Measurements from ENCODE around the gene PBX4.

DNA sequence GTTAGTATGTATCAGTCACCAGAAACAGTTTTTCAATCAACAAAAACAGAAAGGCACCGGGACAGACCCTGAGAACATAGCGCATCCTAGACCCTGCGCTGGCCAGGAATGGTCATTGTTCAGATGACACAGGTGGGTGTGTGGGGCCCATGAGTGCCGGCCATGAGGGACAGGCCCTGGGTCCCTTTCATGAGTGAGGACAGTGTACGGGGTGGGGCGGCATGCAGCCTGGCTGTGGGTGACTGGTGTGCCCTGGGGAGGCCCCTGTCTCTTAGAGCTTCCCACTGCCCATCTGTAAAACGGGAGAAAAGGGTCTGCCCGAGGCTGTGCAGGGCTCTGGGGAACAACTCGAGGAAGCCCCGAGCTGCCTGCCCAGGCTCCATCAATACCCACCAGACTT, 25.8 kb downstream of the PBX4 start:
- TF ChIP-seq, protein P1, sequence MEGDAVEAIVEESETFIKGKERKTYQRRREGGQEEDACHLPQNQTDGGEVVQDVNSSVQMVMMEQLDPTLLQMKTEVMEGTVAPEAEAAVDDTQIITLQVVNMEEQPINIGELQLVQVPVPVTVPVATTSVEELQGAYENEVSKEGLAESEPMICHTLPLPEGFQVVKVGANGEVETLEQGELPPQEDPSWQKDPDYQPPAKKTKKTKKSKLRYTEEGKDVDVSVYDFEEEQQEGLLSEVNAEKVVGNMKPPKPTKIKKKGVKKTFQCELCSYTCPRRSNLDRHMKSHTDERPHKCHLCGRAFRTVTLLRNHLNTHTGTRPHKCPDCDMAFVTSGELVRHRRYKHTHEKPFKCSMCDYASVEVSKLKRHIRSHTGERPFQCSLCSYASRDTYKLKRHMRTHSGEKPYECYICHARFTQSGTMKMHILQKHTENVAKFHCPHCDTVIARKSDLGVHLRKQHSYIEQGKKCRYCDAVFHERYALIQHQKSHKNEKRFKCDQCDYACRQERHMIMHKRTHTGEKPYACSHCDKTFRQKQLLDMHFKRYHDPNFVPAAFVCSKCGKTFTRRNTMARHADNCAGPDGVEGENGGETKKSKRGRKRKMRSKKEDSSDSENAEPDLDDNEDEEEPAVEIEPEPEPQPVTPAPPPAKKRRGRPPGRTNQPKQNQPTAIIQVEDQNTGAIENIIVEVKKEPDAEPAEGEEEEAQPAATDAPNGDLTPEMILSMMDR (IDR thresholded peaks at IDR 0.05; ENCODE audit: insufficient read depth, low read depth, low read length) = no peak
- TF ChIP-seq EZH2 (IDR thresholded peaks at IDR 0.05; ENCODE audit: insufficient read depth, low read length) = no peak

Data from astrocyte (in vitro differentiated cells and primary cell).